Glutamatergic neuron (in vitro differentiated cells): ENCODE results near the gene CAMK1D. TPM values are rescaled to one million over a fixed set of nuclear protein-coding genes. Genes with fewer than 3 reads are reported as not detected.

Source experiments
- DNase-seq: peaks from one replicate; pipeline ENCODE4 v3.0.0; 2022
- H3K27ac Mint-ChIP-seq: one replicate; pipeline ENCODE4 v1.8.0; 2020; ENCODE audit warnings: mild to moderate bottlenecking, mixed read lengths, inconsistent platforms; ENCODE audit not compliant: unreplicated experiment
- H3K27me3 Mint-ChIP-seq: one replicate; pipeline ENCODE4 v1.8.0; 2020; ENCODE audit warnings: mild to moderate bottlenecking, moderate library complexity, mixed read lengths, inconsistent platforms; ENCODE audit not compliant: unreplicated experiment
- H3K36me3 Mint-ChIP-seq: one replicate; pipeline ENCODE4 v1.8.0; 2020; ENCODE audit warnings: mild to moderate bottlenecking, mixed read lengths, inconsistent platforms; ENCODE audit not compliant: unreplicated experiment
- H3K4me1 Mint-ChIP-seq: one replicate; pipeline ENCODE4 v1.8.0; 2020; ENCODE audit warnings: mild to moderate bottlenecking, low read depth, mixed read lengths, inconsistent platforms; ENCODE audit not compliant: unreplicated experiment
- H3K4me3 Mint-ChIP-seq: one replicate; pipeline ENCODE4 v1.8.0; 2020; ENCODE audit warnings: mild to moderate bottlenecking, mixed read lengths, inconsistent platforms; ENCODE audit not compliant: unreplicated experiment
- H3K9me3 Mint-ChIP-seq: one replicate; pipeline ENCODE4 v1.8.0; 2020; ENCODE audit warnings: mild to moderate bottlenecking, moderate library complexity, mixed read lengths, inconsistent platforms; ENCODE audit not compliant: unreplicated experiment
- total RNA-seq: library from RNA; stranded (reverse); fragmentation: NEBNext Ultra II Directional; extraction: Animal tissue kit (Norgen Biotek cat#: 25700); gene quantifications from one replicate; pipeline ENCODE4 v1.2.1, GENCODE V29; 2021; ENCODE audit not compliant: unreplicated experiment
- TF ChIP-seq, protein P1 (sequence below): fragments of 200-600 bp; sonication (generic); IDR thresholded peaks from one replicate; pipeline ENCODE4 v1.5.0; 2021; ENCODE audit not compliant: partially characterized antibody, unreplicated experiment

CAMK1D gene
- total RNA-seq, 1 donor from 2014 or later: 29.8 TPM

DNA sequence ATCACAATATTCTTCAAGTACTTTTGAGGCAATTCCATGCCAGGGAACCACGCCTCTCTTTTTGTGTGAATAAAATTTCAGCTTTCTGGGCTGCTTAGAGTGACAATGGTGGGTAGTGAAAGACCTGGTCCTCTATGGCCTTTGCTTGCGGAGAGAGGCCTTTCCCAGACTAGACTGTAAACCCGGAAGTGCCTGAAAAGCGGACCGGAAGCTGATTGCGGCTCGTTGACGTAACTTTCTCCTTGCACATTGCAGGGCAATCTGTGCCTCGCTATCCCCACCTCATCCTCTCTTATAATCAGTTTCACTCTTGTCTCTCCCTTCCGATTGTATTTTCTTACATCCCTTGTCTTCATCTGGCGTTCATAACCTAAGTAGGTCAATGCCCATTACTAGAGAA lies 310.4 kb downstream of the CAMK1D start:
- H3K27me3 Mint-ChIP-seq: peaks cover 3% of the 10 kb centered on the region
- TF ChIP-seq, protein P1, sequence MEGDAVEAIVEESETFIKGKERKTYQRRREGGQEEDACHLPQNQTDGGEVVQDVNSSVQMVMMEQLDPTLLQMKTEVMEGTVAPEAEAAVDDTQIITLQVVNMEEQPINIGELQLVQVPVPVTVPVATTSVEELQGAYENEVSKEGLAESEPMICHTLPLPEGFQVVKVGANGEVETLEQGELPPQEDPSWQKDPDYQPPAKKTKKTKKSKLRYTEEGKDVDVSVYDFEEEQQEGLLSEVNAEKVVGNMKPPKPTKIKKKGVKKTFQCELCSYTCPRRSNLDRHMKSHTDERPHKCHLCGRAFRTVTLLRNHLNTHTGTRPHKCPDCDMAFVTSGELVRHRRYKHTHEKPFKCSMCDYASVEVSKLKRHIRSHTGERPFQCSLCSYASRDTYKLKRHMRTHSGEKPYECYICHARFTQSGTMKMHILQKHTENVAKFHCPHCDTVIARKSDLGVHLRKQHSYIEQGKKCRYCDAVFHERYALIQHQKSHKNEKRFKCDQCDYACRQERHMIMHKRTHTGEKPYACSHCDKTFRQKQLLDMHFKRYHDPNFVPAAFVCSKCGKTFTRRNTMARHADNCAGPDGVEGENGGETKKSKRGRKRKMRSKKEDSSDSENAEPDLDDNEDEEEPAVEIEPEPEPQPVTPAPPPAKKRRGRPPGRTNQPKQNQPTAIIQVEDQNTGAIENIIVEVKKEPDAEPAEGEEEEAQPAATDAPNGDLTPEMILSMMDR: no peak
- no peak overlapping the region for H3K4me3 Mint-ChIP-seq
- peaks cover 19% of the 10 kb centered on the region for H3K4me1 Mint-ChIP-seq
- no peaks in the 10 kb centered on the region for H3K36me3 Mint-ChIP-seq
- no peaks in the 10 kb centered on the region for H3K9me3 Mint-ChIP-seq
- peak overlapping the region; percentile 40 for H3K27ac Mint-ChIP-seq
- no peak for DNase-seq

DNA sequence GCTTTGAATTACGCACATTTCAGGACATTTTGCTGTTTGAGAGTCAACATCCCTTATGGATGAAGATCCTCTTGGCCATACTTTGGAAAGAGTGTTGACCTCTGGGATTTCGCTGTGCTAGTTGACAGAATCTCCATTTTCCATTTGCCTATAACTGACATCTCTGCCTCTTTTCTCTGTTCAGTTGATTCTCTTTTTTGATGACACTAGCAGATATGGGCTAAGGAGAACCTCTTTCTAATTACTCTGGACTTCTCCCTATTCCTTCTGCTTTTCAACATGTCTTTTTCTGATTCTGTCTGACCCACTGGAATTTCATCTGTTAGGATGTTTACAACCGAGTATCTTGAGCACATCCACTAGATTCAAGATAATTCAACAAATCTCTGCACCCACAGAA lies 311.5 kb downstream of the CAMK1D start:
- Mint-ChIP-seq H3K9me3 (no peaks in the 10 kb centered on the region), H3K27ac (no peak overlapping the region), H3K4me3 (no peak overlapping the region), H3K27me3 (peaks cover 3% of the 10 kb centered on the region), H3K4me1 (peaks cover 30% of the 10 kb centered on the region), H3K36me3 (no peaks in the 10 kb centered on the region)
- TF ChIP-seq, protein P1: no peak
- DNase-seq: no peak

DNA sequence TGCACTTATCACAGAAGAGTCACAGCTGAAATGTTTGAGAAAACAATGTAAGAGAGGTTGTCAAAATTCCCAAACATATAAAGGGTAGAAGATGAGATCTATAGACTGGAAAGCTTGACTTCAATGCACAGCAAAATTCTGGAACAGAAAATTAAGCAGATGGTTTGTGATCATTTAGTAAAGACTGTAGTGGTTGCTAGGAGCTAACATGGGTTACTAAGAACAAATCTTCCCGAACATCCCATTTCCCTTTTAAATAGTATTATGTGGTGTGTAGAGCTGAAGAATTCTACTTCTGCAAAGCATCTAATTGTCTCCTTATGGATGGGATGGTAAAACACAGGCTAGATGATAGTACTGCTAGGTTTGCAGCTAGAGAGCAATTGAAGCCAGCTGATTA lies 312.3 kb downstream of the CAMK1D start:
- no peak for DNase-seq
- Mint-ChIP-seq H3K27ac (no peak overlapping the region), H3K4me1 (peaks cover 33% of the 10 kb centered on the region), H3K27me3 (peaks cover 3% of the 10 kb centered on the region), H3K4me3 (no peak overlapping the region), H3K36me3 (no peaks in the 10 kb centered on the region), H3K9me3 (no peaks in the 10 kb centered on the region)
- TF ChIP-seq, protein P1: no peak

DNA sequence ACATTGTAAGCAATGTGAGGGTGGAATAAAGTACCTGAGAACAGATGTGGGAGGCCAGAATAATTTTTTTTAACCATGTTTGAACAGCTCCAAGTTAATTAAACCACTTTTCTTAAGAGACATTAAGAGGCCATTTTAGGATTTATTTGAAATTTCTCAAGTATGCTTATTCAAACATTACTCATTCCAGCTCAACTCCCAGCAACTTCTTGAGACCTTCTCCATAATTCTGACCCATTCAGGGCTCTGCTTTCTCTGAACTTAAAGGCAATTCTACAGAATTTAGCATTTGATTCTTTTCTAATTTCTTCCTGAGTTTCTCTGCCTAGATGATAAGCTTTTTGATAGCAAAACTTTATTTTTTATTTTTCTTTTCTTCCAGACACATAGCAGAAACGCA lies 314.5 kb downstream of the CAMK1D start:
- TF ChIP-seq, protein P1: no peak
- Mint-ChIP-seq H3K36me3 (no peaks in the 10 kb centered on the region), H3K27ac (no peak overlapping the region), H3K27me3 (peaks cover 3% of the 10 kb centered on the region), H3K4me3 (no peak overlapping the region), H3K4me1 (peaks cover 27% of the 10 kb centered on the region), H3K9me3 (no peaks in the 10 kb centered on the region)
- DNase-seq: no peak

DNA sequence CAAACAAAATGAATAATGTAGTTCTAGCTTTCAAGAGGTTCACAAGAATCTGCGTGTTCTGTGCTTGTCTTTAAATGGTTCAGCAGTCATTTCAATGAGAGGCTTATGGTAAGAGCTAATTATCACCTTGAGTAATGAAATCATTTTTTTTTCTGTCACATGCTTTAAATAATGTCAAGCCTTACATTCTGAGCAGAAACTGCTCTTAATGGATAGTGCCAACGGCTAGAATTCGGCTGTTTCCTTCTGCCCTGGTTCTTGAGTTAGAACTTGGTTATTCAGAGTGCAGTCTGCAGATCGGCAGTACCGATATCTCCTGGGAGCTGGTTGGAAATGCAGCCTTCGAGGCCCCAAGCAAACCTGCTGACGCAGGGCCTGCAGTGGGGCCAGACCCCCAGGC lies 316.2 kb downstream of the CAMK1D start:
- Mint-ChIP-seq H3K27ac (peak overlapping the region; percentile 33), H3K9me3 (no peaks in the 10 kb centered on the region), H3K36me3 (peaks cover 6% of the 10 kb centered on the region), H3K4me1 (peaks cover 22% of the 10 kb centered on the region), H3K27me3 (peaks cover 1% of the 10 kb centered on the region), H3K4me3 (no peak overlapping the region)
- no peak for DNase-seq
- TF ChIP-seq, protein P1: no peak
